HG03066 (cell line): Measurements from ENCODE around the gene LORICRIN.

ENCODE experiments used
- ATAC-seq: cut with Tn5 transposase; IDR thresholded peaks from one replicate; pipeline ENCODE4 v1.9.1; 2021; ENCODE audit warnings: low read depth; ENCODE audit not compliant: unreplicated experiment

LORICRIN gene

DNA sequence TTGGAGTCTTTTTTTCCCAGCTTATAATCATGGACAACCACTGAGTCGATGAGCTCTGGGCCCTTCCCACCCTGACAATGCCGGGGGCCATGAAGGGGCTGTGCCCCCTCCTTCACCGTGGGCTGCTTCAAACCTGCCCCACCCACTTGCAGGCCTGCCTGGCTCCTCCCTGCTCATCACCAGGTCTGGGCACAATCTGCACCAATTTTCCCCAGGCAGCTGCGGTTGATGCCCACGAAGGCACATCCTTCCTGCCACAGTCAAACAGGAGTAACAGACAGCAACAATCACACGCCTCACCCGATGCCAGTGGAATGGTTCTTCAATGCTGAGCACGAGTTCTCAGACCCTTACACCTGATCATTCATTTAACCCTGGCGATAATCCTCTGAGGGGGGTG, 34.4 kb downstream of the LORICRIN start:
- no peak for ATAC-seq

DNA sequence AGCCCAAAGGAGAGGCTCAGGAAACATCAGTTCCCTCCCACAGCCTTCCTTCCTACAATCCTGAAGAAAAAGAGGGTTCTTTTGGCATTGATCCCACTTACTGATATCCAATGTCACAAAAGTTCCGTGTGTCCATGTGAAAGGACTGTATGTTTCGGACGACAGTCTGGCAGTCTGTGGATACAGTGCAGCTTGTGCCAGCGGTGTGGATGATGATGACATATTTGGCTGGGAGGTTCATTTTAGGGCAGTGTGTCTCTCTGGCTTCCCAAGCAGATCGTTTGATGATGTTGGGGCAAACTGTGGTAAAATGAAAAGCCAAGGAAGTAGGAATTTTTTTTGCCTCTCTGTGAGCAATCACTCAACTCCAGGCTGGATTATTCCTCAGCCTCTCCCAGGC, 42.8 kb downstream of the LORICRIN start:
- ATAC-seq, result no peak

- no peak for ATAC-seq
Observed at GRCh38 chr1:153305682-153306081, 46.2 kb downstream of the LORICRIN start.

- no peak for ATAC-seq
Observed at GRCh38 chr1:153306303-153307220, 47.1 kb downstream of the LORICRIN start.

DNA sequence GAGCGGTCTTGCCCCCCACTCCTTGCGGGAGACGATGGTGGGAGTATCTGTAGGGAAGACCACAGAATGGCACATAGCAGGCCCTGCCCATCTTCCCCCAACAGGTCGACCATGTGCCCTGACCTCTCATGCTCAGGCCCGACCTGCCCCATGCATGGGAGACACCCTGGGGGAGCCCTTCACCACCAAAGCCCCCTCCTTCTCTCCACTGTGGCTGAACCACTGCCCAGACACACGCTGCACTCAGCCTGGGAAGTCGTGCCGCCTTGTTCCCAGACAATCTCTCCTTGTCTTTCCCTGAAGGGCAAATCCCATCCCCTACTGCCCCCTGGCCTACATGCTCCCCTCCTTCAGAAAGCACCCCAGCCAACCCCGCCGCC, 47.7 kb downstream of the LORICRIN start:
- ATAC-seq, result no peak

- ATAC-seq, result no peak
Observed at GRCh38 chr1:153308540-153308939, 49.1 kb downstream of the LORICRIN start.

- ATAC-seq, result no peak
Observed at GRCh38 chr1:153309441-153309840, 50.0 kb downstream of the LORICRIN start.

DNA sequence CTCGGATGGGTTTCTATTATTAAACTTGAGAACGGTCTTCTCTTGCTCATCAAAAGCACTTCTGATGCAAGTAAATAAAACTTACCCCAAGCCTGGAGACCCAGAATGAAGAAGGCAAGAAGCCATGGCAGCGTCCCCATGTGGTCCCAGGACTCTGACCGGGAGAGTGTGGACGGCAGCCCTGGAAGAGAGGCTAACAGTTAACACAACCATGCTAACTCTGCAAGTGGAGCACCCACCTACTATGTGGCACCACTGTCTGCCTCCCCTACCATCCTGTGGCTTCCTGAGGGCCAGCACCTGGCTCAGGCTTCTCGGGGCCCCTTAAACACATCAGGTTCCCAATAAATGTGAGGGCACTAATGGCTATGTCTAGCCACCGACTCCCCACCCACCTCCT, 51.0 kb downstream of the LORICRIN start:
- no peak for ATAC-seq
